GM21825 (cell line): ENCODE data around the gene PRR19.
"Not testable (repeated sequence)": the region's sequence is repeated elsewhere in the genome, so short reads cannot be mapped to it uniquely, and the experiment has no call there.

Experiments used
- ATAC-seq: cut with Tn5 transposase; IDR thresholded peaks from one replicate; pipeline ENCODE4 v1.9.1; 2021; ENCODE audit warnings: mild to moderate bottlenecking, moderate library complexity; ENCODE audit not compliant: unreplicated experiment

Gene PRR19, protein sequence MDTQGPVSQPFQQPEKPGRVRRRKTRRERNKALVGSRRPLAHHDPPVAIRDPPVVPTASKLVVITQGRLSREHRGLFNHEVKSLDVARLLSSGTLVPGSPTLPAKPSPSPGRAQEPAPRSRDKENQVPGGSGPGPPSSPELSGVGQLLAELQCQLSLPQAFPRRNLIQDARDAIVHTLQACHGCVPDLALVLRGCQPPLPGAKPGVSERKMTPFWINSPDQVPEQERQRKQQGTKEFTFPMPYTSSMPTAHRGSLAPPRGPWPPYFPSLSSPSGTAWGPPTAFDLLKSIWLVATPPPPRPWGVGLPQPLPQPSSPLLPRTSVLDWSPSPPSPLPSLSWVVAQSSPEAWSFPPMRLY

DNA sequence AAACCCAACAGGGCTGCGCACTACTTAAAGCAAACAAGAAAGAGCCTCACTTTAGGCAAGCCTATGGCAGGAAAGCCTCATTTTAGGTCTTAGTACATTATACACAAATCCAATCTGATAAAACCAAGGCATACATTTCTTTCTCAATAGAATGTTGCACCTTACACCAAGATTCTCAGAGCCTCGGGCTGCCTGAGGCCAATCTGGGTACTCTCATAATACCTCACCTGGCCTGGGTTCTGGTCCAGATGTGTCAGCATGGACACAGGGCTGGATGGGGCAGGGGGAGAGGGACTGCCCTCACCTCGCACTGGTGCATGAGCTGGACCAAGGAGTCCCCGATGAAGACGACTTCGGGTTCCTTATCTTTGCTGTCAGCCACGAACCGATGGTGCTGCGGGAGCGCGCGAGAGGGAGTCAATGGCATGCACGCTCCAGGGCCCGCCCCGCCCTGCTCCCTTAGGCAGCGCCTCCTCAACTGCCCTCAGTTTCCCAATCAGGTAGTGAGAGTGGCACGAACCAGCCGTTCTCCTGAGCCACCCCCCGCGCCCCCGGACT, at the start of gene PRR19:
Gene PRR19 (plus strand): TSS at position 487 of the 558 bp plus-strand sequence. CDS start 7,453 bp downstream, outside the sequence.
- ATAC-seq, result peak; percentile 11

DNA sequence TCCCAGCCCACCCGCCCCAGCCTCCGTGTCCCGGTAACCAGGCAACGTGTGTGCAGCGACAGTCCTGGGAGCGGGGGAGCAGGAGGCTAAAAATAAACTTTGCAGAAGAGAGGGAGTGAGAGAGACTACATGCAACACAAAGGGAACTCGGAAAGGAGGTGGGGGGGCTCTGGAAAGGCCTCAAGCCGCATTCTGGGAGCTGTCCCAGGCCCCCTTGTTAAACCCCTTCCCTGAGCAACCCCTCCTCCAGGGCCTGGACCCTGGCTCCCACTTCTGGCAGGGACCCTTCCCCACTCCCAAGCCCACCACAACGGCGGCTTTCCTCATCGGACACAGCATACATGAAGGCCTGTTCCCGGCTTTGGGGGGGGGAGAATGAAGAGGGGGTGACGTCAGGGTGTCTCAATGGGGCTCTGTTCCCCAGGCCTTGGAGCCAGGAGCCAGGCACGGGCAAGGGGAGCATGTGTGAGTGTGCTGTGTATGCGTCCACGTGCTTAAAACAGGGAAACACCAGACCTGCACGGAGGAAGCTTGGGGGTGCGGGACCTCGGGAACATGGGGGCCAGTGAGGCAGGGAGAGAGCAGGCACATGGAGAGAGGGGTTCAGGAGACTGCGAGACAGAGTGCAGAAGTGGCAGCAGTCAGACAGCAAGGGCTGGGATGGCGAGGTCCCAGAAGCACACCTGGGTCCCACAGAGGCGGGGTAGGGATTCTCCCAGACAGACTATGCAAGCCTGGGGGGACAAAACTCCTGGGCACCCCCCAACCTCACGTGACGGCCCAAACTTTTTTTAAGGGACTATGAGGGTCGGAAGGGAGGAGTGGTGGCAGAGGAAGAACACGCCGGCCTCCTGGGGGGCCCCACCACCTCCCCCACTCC, 49.3 kb upstream of the PRR19 start:
- ATAC-seq, result no peak

DNA sequence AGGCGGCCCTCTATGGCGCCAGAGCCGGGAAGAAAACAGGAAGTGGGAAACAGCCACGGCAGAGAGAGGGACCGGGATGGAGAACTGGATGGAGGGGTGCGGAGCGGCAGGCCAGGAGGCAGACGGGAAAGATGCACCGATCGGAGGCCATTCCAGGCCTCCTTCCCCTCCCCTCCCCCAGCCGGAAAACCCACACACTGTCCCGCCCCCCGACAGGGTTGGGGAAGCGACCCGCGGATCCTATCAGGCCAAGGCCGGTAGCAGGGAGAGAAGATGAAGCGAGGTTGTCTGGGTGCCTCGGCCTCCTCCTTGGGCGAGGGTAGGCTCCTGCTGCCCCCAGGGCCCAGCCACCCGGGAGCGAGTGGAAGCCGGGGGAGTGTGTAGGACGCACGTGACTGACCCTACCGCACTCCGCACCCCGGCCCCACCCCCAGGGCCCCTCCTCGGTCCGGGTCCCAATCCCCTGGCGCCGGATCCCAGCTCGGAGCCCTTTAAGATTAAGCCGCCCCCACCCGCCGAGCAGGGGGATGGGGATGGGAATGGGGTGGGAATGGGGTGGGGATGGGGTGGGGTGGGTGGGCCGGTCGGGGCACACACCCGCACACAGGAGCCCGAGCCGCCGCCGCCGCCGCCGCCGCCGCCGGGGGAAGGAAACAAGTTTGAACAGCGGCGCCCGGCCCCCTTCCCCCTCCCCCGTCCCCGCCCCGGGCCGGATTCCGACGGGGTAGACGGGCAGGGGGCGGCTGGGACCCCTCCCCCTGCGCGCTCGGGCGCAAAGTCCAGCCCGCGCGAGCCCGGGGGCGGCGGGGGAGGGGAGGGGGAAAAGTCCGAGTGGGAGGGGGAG, 48.5 kb upstream of the PRR19 start:
- ATAC-seq, result no peak

DNA sequence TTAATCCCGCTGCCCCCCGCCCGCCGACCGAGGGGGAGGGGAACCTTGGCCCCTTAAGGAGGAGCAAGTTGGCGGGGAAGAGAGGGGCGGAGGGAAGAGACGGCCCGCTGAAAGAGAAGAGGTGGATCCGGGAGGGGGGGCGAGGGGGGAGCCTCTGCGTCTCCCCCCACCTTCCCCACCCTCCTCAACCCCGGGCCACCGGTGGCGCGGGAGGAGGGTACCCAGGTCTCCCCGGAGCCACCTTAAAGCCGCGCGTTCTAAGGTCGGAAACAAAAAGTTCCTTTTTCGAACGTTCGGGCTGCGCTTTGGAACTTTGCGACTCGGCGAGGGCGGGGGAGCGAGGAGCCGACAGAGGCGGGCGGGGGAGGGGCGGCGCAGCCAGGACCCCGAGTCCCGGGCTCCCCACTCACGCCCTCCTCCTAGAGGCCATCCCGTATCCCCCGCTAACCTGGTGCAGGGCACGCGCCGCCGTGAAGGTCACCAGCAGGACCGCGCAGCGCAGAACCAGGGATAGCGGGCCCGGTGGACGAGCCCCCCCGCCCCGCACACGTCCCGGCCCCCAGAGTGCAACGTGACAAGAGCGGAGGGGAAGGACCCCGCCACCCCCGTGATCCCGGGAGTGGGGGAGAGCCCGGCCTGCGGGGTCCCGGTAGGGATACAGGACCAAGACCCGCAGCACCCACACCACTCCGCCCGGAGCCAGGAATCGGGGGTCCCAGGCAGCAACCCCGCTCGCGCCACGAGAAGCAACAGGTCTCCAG, 47.7 kb upstream of the PRR19 start:
- no peak for ATAC-seq

DNA sequence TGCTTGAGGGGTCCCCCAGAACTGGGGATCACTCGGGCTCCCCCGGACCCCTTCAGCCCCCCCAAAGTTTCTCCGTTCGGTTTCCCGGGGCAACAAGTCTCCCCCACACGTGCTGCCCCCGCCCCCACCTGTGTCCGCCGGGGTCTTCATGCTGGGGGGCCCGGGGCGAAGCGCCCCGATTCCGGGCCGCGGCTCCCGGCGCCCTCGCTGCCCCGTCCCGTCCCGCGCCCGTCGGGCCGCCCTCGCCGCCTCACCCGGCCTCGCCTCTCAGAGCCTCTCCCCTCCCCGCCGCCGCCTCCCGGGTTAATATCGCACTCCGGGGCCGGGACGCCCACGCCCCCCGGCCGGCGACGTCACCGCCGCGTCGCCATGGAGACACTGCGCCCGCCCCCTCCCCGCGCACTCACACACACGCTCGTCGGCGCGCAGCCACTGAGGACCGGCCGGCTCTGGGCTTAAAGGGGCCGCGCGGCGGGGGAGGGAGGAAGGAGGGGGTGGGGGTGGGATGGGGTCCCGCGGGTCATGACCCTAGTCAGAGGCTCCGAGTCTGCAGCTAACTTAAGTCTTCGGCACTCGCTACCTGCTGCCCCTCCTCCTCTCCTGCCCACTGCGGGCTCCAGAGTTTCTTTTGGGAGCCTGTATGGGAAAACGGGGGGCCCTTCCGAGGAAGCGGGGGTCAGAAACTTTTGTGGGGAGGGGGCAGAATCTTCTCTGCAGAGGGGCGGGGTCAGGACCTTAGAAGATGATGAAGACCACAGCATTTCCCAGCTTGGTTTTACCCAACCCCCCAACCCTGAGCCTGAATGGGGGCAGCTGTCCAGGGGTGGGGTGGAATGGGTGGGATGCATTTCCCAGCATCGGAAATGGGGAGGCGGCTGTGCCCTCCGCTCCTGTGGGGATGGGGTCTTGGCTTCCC, 46.8 kb upstream of the PRR19 start, which contains the start of gene ERF:
Gene ERF (minus strand): TSS at position 279 of the 916 bp plus-strand sequence. CDS start 129 bp downstream, at position 150.
- peak; percentile 57 for ATAC-seq

DNA sequence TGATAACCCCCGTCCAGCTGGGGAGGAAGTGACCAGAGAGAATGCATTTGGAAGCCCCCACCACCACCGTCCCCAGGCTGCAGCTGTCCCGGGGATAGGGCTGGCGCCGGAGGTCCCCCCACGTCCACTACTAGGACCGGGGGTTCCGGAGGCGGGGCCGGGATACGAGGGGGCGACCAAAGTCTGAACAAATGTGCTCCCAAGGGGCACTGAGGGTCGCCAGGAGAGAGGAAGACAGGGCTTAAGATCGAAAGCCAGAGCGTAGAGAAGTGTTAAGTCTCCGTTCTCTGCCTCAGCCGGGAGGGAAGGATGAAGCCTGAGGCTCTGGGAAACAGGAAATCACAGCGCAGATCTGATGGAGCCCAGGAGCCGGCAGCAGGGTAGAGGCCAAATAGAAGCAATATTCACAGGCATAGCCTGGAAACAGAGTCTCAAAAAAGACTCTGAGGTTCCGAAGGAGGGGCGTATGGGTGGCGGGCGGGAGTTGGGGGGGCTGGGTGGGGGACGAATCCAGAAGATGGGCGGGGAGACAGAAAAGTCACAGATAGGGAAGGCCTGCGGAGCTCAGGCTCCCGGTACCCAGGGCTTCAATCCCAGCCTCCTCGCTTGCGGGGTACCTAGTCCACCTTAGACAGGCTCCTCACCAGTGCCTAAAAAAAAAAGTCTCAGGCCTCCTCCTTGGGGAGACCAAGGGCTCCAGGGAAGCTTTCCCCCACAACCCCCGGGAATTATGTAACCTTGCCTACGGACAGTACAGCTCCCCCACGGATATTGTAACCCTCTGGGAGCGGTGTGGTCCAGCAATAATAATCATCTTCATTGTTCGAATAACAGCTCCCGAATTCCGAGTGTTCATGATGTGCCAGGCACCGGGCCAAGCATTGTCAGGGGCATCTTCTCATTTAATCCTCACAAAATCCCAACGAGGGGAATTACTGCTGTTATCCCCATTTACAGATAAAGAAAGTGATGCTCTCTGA, 45.9 kb upstream of the PRR19 start:
- no peak for ATAC-seq

DNA sequence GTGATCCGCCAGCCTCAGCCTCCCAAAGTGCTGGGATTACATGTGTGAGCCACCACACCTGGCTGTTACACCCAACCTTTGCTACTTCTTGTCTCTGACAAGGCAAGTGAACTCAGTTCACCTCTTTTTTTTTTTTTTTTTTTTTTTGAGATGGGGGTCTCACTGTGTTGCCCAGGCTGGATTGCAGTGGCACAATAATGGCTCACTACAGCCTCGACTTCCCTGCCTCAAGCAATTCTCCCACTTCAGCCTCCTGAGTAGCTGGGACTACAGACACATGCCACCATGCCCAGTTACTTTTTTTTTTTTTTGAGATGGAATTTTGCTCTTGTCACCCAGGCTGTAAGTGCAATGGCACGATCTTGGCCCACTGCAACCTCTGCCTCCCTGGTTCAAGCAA, 44.1 kb upstream of the PRR19 start:
- not testable (repeated sequence) for ATAC-seq

DNA sequence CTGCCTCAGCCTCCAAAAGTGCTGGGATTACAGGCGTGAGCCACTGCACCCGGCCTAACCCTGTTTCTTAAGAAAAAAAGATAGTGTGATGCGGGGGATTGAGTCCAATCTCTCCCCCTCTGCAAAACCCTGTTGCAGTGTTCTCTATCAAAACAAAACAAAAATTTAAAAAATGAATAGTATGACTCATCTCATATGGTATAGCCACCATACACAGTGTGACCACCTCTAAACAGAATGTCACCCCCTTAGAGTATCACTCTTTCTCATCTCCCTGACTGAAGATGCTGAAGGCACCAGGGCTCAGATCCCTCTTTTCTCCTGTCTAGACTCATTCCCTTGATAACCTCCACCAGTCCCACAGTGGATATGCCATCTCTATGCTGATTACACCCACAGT, 40.2 kb upstream of the PRR19 start:
- ATAC-seq, result no peak

DNA sequence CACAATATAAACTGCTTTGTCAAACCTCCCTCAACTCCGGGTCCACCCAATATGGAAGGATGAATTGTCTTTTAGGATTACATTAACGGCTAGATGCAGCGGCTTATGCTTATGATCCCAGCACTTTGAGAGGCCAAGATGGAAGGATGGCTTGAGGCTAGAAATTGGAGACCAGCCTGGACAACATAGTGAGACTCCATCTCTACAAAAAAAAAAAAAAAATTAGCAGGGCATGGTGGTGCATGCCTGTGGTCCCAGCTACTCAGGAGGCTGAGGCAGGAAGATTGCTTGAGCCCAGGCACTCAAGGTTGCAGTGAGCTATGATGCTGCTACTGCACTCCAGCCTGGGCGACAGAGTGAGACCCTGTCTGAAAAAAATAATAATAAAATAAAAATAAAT, 35.8 kb upstream of the PRR19 start:
- ATAC-seq, result not testable (repeated sequence)

DNA sequence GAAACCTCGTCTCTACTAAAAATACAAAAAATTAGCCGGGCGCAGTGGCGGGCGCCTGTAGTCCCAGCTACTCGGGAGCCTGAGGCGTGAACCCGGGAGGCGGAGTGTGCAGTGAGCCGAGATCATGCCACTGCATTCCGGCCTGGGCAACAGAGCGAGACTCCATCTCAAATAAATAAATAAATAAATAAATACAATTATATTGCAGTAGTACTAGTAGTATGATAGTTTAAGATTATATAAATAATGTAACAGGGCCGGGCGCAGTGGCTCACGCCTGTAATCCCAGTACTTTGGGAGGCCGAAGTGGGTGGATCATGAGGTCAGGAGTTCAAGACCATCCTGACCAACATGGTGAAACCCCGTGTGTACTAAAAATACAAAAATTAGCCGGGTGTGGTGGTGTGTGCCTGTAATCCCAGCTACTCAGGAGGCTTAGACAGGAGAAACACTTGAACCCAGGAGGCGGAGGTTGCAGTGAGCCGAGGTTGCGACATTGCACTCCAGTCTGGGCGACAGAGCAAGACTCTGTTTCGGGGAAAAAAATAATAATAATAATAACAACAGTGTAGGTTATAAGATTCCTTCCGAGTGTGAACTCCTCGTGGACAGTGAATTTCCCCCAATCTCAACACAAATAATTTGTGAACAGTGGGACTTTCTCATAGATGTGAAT, 34.9 kb upstream of the PRR19 start:
- ATAC-seq, result not testable (repeated sequence)

DNA sequence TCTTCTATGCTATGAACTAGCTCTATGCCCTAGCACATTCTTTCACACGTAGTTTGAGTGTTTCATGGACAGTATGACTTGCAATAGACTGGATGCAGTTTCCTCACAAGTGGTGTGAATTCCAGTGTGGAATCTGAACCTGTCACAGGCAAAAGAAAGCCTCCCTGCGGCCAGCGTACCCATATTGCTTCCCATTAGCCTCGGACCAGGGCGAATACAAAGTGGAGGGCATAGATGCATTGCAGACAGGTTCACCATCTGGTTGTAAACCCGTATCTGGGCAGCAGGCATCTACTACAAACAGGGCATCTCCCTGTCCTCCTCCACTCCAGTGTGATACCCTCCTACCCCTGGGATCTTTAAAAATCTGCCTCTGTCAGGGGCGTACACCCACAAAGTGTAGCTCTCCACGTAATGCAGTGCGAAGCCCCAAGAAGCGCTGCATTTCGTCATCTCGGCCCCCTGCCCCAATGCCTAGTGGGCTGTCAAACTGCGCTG, 34.2 kb upstream of the PRR19 start:
- no peak for ATAC-seq

DNA sequence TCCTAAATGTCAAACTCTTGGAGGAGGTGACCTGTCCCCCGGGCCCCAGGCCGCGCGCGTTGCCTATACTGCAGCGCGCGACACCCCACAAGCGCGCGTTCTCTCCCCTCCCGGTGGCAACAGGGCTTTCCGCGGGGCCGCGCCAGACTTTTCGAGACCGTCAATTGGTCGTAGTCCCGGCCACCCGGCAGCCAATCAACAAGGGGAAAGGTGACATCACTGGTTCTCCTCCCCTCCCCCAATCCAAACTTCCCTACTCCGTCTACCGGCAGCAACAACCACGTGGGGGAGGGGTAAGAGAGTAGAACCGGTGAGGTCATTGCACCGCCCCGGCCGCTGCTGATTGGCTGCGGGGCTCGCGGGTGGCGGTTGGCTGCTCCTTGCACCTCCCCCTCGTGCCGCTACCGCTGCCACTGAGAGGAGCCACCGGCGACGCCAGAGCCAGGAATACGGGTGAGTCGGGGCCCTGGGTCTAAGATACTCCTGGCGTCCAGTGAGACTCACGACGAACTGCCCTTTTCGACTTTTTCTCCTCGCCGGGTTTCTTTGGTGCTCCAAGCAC, 33.7 kb upstream of the PRR19 start:
- peak; percentile 54 for ATAC-seq

DNA sequence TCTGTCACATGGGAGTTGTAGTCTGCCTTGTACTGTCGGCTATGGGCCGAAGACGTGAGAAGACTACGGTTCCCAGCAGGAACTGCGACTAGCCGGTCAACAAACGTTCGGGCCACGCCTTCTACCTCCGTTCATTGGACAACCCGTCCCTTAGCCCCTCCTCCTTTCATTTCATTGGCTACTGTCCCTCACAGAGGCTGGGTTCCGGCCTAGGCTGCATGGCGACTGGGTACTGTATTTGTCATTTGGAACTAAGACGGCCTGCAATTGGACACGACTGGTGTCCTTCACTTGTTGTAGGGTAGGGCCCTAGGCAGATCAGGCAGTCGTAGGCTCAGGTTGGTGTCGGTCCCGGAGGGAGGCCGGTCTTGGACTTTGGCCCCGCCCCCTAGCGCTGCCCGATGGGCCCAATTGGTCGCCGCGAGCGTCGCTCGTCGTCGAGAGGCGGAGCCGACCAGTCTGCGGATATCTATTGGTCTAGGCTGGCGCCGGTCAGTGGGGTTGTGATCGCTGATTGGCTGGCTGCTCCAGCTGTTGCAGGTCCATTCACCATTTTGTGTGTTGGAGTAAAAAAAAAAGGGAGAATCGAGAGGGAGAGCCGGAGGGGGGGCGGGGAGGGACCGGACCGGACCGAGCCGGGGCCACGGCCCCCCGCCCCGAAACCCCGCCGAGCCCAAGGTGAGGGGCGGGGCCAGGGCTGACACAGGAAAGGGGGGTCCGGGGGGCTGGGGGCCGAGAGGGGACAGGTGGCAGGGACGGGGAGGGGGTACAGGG, 33.0 kb upstream of the PRR19 start, which contains the start of gene CIC:
Gene CIC (plus strand): TSS at position 549 of the 774 bp plus-strand sequence. CDS start 2,532 bp downstream, outside the sequence.
- peak; percentile 76 for ATAC-seq

DNA sequence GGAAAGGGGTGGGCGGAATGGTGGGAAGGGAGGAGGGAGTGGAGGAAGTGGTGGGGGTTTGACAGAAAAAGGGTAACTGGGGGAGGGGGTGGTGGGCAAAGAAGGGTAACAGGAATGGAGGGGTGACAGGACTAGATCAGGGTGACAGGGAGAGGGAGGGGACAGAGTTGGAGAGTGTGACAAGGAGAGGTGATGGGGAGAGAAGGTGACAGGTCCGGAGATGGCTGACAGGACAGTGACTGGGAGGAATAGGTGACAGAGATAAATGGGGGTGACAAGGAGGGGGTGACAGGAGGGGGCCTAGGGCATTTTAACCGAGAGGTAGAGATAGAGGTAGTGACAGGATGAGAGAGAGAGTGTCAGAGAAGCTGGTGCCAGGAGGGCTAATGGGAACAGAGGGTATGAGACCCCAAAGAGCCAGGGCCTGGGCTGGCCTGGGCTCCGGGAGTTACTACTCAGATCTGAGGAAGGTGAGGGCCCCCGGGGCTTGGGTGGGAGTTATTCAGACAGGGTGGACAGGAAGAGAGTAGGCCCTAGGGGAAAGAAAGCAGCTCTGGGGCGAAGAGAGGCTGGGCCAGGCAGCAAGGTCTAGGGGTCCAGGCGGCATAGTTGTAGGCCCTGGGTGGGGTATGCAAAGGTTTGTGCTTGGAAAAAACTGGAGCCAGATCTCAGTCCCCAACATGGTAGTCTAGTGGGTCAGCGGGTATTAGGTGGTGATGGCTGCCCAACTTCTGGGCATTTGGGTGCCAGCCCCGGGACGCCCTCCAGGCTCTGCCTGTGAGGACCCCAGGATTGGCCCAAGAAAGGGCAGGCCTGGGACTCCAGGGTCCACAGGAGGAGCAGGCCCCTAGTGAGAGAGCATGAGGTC, 32.2 kb upstream of the PRR19 start:
- ATAC-seq, result no peak
